DMS 273 (cell line): ENCODE data around the gene PSMB11.
"Not testable (repeated sequence)": the region's sequence is repeated elsewhere in the genome, so short reads cannot be mapped to it uniquely, and the experiment has no call there.

ENCODE experiments used
- DNase-seq: peaks from one replicate; lab custom pipeline; 2025; ENCODE audit not compliant: unreplicated experiment; lab: John Stamatoyannopoulos, UW

The PSMB11 gene

DNA sequence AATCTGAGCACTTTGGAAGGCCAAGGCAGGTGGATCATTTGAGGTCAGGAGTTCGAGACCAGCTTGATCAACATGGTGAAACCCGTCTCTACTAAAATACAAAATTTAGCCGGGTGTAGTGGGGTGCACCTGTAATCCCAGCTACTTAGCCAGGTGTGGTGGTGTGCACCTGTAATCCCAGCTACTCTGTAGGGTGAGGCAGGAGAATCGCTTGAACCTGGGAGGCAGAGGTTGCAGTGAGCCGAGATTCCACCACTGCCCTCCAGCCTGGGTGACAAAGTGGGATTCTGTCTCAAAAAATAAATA is 28.3 kb upstream of the PSMB11 start:
- DNase-seq, result not testable (repeated sequence)

DNA sequence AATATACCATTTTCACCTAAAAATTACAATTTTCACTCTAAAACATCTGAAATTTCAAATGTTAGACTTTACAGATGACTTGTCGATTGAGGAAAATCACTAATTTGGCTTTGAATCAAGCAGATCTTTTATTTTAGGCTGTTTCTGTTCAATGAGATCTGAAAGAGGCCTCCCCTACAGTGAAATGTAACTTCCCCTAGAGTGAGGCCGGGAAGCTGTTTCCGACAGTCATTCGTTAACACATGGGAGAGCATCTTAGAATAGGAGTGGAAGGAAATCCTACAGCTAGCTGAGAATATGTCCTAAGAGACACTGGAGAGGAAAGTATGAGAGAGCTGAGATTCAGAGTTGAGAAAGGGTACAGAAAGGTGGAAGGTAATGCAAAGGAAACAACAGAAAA is 26.4 kb upstream of the PSMB11 start:
- DNase-seq, result no peak

DNA sequence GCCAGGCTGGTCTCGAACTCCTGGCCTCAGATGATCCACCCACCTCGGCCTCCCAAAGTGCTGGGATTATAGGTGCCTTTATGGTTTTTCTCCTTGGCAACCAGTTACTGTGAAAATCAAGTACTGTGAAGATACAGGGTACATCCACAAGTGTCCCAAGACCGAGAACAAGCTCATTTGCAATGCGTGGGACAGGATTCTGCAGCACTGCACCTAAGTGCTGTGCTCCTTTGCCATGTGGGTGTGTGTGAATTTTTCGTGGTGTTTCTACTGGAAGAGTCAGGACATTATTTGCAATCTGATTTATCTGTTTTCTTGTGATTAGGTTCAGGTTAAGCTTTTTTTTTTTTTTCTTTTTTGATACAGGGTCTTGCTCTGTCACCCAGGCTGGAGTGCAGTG is 24.9 kb upstream of the PSMB11 start:
- DNase-seq, result no peak

DNA sequence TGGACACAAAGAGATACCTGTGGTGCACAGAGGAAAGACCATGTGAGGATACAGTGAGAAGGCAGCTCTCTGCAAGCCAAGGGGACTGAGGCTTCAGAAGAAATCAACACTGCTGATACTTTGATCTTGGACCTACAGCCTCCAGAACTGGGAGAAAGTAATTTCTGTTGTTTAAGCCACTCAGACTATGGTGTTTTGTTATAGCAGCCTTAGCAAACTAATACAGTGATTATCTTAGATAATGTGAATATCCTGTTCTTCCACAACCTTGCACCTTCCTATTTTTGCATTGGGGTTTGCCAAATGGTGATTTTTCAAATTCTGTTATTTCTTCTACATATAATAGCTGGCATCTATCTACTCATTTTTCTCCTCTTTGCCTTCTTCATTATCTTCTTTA is 23.9 kb upstream of the PSMB11 start:
- DNase-seq, result no peak

DNA sequence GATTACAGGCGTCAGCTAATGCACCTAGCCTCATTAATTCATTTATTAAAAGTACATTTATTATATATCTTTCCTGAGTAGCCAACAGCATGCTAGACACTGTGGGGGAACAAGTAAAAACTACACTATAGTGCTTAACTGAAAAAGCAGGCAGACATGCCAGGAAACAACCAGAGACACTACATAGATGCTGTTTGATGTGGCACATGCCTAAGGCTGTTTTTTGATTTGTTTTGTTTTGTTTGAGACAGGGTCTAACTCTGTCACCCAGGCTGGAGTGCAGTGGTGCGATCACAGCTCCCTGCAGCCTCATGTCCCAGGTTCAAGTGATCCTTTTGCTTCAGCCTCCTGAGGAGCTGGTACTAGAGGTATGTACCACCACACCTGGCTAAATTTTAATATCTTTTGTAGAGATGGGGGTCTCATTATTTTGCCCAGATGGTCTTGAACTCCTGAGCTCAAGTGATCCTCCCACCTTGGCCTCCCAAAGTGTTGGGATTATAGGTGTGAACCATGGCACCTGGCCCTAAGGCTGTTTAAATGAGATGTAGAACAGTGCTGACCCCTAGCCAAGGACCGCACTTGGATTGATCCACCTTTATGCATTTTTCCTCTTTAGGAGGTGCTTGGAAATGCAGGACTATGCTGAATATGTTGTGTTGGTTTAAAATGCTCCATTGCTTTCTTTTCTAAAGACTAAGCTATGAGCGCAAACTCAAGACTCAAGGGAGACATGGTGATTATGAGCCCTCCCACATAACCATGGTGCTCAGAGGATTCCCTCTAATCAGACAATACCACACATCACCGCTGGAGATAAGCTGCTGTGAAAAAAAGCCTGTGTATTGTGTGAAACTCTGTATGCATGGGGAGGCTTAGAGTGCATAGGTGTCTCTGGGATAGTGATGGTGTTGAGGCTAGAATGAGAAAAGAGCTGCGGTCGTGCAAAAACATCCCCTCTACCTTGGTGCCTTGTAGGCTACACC is 21.6 kb upstream of the PSMB11 start:
- no peak for DNase-seq

DNA sequence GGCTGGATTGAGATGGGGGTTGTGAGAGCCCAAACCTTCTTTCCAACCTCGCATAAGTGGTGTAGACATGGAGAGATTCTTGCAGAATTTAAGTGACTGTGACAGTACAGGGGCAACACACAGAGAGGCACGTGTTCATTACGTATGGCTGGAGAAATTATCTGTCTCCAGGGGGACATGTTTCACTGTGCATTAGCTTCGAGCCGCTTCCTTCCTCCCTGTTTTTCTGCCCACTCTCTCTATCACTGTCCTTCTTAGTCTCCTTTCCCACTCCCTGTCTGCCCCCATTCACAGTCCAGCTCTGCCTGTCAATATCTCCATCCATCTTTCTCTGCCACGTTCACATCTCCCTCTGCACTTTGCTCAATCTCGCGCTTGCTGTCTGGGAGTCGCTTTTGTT is 20.6 kb upstream of the PSMB11 start:
- DNase-seq, result no peak

DNA sequence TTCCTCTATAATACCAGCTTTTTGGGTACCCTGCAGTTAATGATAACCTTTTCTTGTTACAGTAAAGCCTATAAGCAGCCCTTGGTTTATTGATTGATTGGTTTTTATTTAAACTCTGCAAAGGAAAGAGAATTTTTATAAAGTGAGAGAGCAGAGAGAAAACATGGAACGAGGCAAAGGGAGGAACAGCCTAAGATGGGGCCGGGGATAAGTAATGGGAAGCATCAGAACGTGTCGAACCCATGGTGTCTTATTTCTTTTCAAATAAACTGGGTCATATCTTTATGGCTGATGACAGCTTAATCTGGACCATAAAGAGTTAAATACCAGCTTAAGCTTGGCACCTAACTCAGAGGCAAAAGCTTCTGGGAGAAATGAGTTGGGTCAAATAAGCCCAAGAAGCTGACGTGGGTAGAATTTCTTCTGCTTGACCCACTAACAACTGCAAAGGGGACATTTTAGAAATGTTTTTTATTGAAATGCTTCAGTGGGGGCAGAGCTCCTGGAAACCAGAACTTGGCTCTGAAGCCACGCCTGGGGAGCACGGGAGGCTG is 20.0 kb upstream of the PSMB11 start:
- DNase-seq, result no peak

DNA sequence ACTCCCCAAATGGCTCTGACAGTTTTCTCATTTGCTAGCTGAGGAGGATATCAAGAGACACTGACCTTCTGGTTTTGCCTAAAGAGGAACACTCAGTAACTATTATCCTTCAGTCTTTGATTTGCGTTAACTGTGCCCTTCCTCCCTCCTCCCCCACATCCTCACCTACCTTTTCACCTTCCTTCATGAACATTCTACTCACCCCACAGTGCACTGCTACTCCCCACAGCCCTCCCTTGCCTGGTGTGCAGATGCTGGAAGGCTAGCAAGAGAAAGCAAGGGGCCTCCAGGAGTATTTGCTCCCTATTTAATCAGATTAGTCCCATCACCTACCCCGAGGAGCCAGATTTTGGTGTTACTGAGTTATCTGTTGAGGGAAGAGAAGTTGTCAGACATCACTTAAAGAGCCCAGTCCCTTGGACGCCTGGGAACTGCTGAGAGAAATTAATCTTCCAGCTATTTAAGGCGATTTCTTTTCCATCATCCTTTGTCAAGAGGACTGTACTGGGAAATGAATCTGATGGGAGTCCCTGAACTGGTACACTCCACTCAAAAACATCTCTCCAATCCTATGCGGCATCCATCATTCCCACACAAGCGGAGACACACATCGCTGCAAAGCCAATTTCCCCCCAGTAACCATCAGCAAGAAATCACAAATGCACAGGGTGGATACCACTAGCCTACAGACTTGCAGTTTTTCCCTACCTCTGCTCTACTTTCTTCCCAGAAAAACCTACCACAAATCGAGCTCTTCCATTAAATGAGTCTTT is 18.8 kb upstream of the PSMB11 start:
- no peak for DNase-seq

DNA sequence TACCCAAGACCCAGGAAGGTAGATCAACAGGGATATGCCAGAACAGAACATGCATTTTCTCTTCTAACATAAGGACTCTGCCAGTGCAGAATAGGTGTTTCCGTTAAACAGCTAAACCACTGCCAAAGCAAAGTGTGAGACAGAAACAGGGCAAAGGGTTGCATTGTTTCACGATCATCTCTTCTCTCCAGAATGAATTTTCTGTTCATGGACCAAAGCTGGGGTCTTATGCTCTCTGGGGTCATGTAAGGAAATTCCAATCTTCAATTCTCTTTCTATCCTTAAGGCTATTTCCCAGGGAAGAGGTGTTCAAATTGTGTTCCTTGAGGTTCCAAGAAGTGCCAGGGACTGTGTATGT is 18.2 kb upstream of the PSMB11 start:
- no peak for DNase-seq

DNA sequence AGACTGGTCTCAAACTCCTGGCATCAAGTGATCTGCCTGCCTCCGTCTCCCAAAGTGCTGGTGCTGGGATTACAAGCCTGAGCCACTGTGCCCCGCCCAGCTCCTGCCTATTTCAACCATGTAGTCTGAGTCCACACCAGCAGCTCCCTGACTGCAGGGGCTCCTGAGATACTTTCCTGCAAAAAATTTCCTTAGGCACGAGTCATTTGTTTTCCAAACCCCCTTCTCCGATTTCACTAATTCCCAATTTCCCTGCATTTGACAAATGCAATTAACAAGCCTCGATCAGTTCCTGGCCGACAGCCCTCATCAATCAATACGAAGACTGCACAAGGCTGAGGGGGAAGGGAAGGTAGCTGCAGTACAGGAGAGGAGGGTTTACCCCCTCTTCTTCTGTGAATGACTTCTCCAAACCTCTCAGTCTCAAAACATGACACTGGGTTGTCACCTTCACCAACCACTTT is 17.4 kb upstream of the PSMB11 start:
- DNase-seq, result peak; percentile 58

DNA sequence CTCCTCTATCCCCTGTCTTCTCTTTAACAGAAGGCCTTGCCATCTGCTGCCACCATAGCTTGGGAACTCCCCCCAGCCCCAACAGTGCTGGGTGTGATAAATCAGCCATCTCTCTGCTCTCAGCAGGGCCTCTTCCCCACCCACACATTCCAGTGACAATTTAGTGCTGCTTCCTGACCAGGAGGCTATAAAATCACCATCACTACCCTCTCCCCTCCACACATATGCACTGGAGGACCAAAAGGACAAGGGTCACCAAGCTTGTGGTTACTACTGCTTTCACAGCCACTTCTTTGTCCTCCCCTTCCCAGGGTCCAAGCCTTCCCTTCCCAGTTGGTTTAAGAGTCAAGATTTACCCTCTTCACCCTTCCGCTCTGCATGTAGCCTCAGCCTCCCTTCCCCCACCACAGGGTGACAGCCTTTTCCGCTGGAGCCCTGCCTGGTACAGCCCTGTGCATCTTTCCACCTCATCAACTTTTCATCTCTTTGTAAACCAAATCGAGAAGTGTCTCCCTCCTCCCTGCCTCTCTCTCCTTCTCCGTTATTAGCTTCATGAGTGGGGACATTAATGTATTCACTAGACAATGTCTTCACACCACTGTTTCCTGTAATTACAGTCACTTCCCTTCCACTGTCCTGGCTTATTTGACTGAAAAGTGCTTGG is 16.7 kb upstream of the PSMB11 start:
- DNase-seq, result peak; percentile 89

DNA sequence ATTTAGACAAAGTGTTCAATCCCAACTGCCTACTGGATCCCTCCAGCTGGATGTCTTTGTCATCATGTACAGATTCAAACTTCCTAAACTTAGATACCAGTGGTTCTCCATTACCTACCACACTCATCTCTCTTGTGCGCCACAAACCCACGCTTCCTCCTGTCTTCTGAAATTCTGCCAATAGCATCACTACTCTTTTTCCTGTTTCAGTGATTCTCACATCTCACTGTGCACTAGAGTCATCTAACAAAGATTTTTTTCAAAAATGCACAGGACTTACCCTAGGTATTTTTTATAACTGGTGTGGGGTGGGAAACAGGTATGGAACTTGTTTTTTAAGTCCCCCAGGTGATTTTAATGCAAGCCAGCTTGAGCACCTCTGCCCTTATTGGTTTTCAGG is 13.2 kb upstream of the PSMB11 start:
- DNase-seq, result no peak

DNA sequence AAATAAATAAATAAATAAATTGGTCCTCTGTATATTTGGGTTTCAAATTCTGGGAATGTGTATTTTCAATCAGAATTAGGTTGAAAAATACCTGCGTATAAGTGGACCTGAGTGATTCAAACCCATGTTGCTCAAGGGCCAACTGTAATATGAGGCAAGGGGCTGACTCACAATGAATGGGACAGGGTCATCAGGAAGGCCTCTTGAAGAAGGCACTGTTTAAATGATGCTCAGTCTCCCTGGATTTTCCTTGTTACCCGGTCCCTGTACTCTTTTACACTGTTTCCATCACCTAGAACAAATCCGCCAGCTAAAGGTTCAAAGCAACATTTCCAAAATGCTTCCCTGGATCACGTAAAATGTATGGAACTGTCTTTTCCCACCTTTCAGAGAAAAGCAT is 11.1 kb upstream of the PSMB11 start:
- DNase-seq, result no peak

DNA sequence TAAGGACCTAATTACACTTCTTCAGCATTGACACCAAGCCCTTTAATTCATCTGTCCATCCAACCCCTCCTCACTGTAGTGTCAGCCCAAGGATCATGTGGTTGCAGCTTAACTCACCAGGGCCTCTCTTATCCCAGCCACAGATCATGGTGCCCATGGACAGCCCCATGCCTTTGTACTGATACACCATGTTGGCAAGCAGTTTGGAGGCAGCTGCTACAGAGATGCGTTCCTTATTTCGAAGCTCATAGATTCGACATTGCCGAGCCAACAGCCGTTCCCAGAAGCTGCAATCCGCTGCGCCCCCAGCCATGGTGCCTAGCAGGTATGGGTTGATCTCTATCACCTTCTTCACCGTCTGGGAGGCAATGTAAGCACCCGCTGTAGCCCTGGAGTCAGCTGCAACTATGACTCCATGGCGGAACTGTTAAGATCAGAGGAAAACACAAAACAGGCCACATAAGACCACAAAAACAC is 8.7 kb upstream of the PSMB11 start:
- no peak for DNase-seq

DNA sequence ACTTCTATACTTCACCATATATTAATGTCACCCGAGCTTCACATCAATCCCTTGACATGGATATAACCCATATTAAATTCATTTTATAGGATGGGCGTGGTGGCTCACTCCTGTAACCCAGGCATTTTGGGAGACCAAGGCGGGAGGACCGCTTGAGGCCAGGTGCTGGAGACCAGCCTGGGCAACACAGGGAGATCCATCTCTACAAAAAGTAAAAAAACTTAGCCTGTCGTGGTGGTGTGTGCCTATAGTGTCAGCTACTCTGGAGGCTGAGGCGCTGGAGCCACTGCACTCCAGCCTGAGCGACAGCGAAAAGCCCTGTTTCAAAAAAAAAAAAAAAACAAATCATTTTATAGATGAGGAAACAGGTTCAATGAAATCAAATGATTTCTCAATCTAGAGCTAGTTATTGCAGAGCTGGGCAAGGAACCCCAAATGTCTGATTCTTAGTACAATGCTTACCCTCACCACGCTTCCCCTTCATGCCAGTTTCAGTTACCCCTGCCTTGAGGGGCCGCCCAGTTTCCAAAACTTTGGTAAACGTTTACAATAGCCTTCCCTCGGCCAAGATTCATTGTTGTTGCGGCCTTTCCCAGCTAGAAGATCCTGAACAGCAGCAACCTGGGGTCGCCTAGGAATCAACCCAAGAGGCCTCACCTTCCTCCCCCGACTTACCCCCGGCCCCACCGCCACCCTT is 8.1 kb upstream of the PSMB11 start:
- no peak for DNase-seq

DNA sequence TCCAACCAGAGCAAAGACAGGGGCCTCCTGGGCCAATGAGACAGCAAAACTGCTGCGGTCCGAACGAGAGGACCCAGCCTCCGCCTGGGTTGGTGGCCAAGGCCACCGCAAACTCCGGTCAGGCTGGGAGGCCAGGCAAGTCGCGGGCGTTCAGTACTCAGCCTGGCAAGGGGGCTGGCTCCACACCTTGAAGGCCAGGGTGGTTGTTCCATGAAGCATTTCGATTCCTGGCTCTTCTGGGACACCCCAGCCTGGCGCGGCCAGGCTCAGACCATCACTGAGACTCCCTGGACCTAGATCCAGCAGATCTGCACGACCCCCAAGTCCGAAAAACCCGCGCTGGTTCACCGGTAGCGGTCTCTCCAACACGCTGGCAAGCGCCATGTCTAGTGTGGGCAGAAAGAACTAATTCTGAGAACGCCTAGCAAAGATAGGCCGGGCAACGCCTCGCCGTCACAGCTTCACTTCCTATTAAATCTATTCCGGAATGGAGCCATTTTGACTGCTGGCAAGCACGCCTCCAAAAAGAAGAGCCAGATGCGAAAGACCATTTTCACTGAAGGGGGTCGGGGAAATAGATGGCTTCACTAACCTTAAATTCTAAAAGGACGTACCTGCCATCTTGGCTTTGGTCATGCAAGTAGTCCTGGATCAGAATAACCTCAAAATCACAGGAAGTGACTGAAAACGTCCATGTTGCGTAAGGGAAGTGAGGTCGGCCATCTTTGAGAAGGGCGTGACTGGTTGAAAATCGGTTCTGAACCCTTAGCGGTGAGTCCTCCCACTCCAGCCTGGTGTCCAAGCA is 7.3 kb upstream of the PSMB11 start, which contains the start of gene PSMB5:
Gene PSMB5 (minus strand): TSS at position 403 of the 805 bp plus-strand sequence. CDS start 19 bp downstream, at position 384.
- DNase-seq, result no peak

DNA sequence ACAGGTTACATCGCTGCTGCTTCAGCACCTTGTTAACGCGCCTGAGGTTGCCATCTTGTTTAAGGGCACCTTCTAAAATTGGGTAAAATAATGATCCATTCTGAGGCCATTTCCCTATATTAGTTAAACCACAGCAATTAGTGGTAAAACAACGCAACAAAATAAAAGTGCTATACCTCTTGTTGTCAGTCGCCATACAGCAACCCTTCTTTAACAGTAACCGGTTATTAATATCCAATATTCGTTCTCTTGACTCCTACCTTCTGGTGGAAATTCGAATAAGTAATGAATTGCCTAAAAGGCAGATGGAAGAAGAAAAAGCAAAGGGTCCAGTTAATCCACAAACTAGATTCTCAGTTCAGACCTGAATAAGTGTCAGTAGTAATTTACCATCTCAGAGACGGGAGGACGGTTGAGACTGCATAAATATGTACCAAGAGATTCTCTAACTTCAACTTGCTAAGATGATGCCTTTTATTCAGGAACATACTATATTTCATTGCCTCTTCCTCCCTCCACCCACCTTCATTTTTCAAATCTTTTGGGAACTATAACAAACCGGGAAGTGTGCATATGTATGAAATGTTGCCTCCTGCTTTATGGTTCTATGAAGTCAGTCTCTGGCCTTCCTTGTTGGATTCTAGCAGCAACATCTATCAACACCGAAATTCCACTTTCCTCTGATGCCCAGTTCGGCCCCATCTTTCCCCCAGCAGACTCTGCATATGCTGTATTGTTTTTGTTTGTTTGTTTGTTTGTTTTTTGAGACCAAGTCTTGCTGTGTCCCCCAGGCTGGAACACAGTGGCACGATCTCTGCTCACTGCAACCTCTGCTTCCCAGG is 6.5 kb upstream of the PSMB11 start:
- DNase-seq, result no peak

DNA sequence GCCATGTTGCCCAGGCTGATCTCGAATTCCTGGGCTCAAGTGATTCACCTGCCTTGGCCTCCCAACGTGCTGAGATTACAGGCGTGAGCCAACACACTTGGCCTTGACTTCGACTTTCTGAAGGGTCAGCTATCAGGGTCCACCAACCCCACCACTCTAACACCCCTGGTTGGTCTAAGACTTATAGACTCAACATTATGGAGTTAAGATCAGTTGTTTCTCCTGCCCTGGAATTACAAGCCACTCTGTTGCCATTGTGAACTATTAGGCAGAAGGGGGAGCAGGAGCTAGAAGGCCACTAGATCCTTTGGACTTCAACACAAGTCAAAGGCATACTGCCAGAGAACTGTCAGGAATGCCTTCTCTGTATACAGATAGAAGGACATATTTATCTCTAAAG is 1.9 kb upstream of the PSMB11 start:
- DNase-seq, result no peak

DNA sequence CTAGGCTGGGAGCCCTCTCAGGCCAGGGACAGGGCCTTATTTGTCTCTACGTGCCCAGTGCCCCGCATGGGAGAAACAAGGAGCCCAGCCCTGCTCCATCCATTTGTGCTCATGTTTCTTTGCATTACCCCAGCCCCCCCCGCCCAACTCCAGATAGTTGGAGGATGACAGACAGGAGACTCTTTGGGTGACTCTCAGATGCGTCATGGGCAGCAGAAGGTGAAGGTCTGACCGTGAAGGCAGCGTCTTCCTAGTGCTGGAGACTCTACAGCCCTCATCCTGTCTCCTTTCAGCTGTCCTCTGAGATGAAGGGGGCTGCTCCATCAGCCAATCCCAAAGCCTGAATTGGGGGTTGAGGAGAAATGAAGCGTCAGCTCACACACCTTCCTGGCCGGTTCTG is 283 bp upstream of the PSMB11 start:
- DNase-seq, result no peak
